Sigmoid colon (tissue), 4 donors: ENCODE measurements around the gene FRAS1.

Source experiments
- EP300 ChIP-seq, 4 donors: sonication (generic); formaldehyde crosslinking; IDR thresholded peaks; one replicate each; pipeline ENCODE4 v1.6.1; 2017; ENCODE audit warnings: antibody characterized with exemption in 4 of 4
- TF ChIP-seq, protein P1 (sequence below), 4 experiments: fragments of 450-650 bp in 3 of 4; fragments of 200-600 bp in 1 of 4; IDR thresholded peaks; one replicate each; pipeline ENCODE4 v1.5.1; 2016 to 2019; ENCODE audit warnings: antibody characterized with exemption in 4 of 4, mild to moderate bottlenecking in 3 of 4, moderate library complexity in 2 of 4

DNA sequence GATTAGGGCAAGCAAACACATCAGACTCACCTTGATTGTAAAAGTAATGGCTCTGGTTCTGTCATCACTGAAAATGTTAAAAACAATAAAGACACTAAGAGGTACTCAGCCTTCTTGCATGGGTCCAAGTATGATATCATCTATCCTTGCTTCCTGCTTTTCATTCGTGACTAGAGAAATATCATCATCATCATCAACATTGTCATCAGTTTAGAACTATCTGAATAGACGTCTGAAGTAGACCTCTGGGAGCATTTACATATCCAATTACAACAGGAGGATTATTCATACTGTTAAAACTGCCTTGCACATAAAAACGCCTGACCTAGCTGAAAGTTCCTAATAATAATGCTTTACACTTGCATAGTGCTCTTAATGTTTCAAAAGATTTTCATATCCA is 9.8 kb upstream of the FRAS1 start:
- TF ChIP-seq, protein P1, sequence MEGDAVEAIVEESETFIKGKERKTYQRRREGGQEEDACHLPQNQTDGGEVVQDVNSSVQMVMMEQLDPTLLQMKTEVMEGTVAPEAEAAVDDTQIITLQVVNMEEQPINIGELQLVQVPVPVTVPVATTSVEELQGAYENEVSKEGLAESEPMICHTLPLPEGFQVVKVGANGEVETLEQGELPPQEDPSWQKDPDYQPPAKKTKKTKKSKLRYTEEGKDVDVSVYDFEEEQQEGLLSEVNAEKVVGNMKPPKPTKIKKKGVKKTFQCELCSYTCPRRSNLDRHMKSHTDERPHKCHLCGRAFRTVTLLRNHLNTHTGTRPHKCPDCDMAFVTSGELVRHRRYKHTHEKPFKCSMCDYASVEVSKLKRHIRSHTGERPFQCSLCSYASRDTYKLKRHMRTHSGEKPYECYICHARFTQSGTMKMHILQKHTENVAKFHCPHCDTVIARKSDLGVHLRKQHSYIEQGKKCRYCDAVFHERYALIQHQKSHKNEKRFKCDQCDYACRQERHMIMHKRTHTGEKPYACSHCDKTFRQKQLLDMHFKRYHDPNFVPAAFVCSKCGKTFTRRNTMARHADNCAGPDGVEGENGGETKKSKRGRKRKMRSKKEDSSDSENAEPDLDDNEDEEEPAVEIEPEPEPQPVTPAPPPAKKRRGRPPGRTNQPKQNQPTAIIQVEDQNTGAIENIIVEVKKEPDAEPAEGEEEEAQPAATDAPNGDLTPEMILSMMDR (IDR thresholded peaks at IDR 0.05), result no peak
- no peak for TF ChIP-seq EP300 (IDR thresholded peaks at IDR 0.05)
